GM12892 (cell line): ENCODE results near the gene LRIT3.

Experiments
- POLR2A ChIP-seq: IDR thresholded peaks from 2 replicates; pipeline ENCODE4 v1.6.1; 2011; ENCODE audit warnings: low read depth, low read length, control low read depth
- POLR2AphosphoS5 ChIP-seq: IDR thresholded peaks from 2 replicates; pipeline ENCODE4 v1.6.1; 2011; ENCODE audit warnings: low read depth, low read length, control low read depth

DNA sequence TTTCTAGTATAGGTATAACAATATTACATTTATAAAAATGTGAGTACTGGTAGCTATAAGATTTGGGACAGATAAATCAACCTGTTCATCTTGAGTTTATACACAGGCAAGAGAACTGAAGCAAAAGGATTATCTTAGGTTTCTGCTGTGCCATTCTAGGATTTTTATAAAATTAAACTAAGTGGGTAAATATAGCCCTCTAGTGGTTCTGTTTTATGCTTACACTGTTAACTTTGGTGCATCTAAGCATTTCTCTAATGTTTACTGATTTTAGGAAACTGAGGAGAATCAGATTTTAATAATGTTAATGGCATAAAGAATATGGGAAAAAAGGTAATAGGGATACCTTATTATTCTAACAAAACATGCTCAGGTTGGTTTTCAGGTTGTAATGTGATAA lies 21.2 kb upstream of the LRIT3 start:
- TF ChIP-seq POLR2AphosphoS5 = no peak
- no peak for TF ChIP-seq POLR2A
